ENCODE measurements around the gene THOC6.

THOC6 gene

DNA sequence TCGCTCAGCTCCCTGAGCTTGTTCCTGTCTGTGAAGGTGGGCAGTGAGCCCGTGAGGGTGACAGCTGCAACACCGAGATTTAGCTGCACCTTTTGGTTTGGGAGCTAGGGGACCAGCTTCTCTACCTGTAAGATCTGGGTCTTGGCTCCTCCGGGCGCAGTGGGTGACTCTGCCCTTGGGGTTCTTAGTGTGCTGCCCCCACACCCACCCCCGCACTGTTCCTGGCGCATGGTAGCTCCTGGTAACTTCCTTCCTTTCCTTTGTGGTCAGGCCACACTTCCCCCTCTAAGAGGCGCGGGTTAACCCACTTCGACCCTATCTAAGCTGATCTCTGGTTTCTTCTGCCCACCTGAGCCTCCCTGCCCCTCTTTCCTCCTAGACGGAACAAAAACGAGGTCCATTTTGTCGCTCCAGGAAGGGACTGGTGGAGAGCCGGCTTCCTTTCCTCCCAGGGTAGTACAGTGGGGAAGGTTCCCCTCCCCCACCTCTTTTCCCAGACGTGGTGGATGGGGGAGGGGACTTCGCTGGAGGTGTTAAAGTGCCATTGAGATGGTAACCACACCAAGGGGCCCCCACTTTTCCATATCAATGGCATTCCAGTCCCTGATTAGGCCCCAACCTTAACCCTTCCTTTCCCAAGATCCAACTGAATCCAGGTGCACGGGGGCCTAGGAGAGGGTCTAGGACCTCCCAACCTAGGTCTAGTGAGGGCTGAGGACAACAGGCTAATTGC is 15.7 kb upstream of the THOC6 start:
- TF ChIP-seq, protein P1, sequence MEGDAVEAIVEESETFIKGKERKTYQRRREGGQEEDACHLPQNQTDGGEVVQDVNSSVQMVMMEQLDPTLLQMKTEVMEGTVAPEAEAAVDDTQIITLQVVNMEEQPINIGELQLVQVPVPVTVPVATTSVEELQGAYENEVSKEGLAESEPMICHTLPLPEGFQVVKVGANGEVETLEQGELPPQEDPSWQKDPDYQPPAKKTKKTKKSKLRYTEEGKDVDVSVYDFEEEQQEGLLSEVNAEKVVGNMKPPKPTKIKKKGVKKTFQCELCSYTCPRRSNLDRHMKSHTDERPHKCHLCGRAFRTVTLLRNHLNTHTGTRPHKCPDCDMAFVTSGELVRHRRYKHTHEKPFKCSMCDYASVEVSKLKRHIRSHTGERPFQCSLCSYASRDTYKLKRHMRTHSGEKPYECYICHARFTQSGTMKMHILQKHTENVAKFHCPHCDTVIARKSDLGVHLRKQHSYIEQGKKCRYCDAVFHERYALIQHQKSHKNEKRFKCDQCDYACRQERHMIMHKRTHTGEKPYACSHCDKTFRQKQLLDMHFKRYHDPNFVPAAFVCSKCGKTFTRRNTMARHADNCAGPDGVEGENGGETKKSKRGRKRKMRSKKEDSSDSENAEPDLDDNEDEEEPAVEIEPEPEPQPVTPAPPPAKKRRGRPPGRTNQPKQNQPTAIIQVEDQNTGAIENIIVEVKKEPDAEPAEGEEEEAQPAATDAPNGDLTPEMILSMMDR (IDR thresholded peaks at IDR 0.05; ENCODE audit: extremely low read depth, insufficient read depth, missing control alignments): no peak
- no peak for DNase-seq (ENCODE audit: low spot score)
- in situ Hi-C loops (cut with MboI; ENCODE audit: low pct_unique_long_range_greater_than_20kb, low sequenced_read_pairs, unreplicated experiment): no loop called here

GRCh38 chr16:3008690-3009037 is 15.2 kb upstream of the THOC6 start:
- no peak for DNase-seq (ENCODE audit: low spot score)
- in situ Hi-C loops (cut with MboI; ENCODE audit: low pct_unique_long_range_greater_than_20kb, low sequenced_read_pairs, unreplicated experiment): no loop called here
- TF ChIP-seq, protein P1 (IDR thresholded peaks at IDR 0.05; ENCODE audit: extremely low read depth, insufficient read depth, missing control alignments): no peak

DNA sequence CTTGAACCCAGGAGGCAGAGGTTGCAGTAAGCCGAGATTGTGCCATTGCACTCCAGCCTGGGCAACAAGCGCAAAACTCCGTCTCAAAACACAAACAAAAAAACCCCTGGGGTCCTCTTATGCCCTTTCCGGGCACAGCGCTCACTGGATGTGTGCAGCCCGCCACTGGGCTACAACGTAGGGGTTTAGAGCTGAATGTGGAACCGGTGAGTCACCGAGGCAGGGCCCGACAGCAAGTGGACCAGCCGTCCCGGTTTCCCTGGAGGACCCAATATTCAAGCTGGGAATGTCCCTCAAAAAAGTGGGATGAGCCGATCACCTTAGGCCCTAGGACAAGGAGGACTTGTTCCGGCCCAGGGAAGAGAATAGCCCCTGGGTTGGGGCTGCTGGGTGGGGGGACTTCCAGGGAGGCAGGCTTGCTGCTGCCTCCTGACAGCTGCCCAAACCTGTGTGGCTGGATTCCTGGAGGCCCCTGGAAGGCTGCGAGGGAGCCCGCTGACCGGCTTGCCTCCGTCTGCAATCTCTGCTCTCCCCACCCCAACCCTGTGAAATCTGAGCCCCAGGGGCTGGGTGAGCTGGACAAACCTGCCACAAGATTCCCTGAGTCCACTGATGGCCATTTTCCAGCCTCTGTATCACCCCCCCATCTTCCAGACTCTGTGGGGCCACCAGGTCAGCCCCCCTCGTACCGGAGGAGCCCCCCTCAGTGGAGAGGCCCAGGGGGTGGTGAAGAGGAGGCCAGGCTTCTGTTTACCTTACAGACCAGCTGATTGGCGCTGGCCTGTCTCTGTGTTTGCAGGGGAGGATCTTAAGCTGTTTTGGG is 14.1 kb upstream of the THOC6 start:
- in situ Hi-C loops (cut with MboI; ENCODE audit: low pct_unique_long_range_greater_than_20kb, low sequenced_read_pairs, unreplicated experiment): no loop called here
- TF ChIP-seq, protein P1 (IDR thresholded peaks at IDR 0.05; ENCODE audit: extremely low read depth, insufficient read depth, missing control alignments): no peak
- no peak for DNase-seq (ENCODE audit: low spot score)

- DNase-seq (ENCODE audit: low spot score): no peak
- TF ChIP-seq, protein P1 (IDR thresholded peaks at IDR 0.05; ENCODE audit: extremely low read depth, insufficient read depth, missing control alignments): no peak
- in situ Hi-C loops (cut with MboI; ENCODE audit: low pct_unique_long_range_greater_than_20kb, low sequenced_read_pairs, unreplicated experiment): no loop called here
Measured at GRCh38 chr16:3010510-3010909, 13.3 kb upstream of the THOC6 start.

DNA sequence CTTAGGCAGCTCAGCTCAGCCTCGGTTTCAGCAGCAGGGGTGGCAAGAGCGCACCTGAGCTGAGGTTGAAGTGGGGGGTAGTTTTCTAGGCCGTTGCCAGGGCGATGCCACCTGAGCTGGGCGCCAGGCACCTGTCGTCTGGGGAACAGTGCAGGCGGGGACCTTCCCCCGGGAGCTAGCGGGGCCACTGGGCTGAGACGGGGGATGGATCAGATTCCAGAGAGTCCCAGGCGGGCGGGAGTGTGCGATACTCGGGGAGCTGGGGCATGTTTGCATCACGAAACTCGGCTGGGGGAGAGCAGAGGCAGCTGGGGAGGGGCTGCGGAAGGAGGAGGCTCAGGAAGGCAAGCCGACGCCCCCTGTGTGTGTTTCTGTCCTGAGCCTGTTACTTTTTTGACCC is 11.6 kb upstream of the THOC6 start:
- in situ Hi-C loops (cut with MboI; ENCODE audit: low pct_unique_long_range_greater_than_20kb, low sequenced_read_pairs, unreplicated experiment): no loop called here
- TF ChIP-seq, protein P1 (IDR thresholded peaks at IDR 0.05; ENCODE audit: extremely low read depth, insufficient read depth, missing control alignments): no peak
- no peak for DNase-seq (ENCODE audit: low spot score)

DNA sequence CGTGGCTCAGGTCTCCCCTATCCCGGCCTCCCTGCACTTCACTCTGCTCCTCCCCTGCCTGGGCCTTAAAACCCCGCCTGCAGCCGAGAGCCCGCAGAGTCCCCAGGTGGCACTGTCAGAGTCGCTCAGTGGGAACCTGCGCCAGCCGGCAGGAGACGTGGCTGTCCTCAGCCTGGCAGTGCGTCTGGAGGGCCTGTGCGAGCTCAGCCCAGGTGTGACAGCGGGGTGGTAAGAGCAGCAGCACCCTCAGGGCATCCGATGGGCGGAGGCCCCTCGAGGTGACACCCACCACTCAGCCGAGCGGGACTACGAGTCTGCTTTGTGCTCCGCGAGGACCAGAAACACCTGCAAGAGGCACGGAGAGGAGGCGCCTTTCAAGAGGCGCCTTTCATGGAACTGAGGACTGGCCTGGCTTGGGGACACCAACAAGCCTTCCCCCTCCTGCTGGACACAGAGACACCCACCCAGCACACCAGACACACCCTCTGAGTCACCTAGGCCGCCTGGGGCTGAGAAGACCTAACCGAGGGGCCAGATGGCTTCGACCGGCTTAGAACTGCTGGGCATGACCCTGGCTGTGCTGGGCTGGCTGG is 10.9 kb upstream of the THOC6 start, which contains the start of gene CLDN9:
CLDN9 (plus strand) TSS at position 96 of the 593 bp plus-strand sequence; CDS start at position 536, 440 bp downstream.
- no peak for DNase-seq (ENCODE audit: low spot score)
- in situ Hi-C loops (cut with MboI; ENCODE audit: low pct_unique_long_range_greater_than_20kb, low sequenced_read_pairs, unreplicated experiment): no loop called here
- TF ChIP-seq, protein P1 (IDR thresholded peaks at IDR 0.05; ENCODE audit: extremely low read depth, insufficient read depth, missing control alignments): no peak

Data from GM13977 (cell line).